Measurements from ENCODE around the gene KIF18A. TPM values are rescaled to one million over a fixed set of nuclear protein-coding genes. Genes with fewer than 3 reads are reported as not detected.
"Not testable (repeated sequence)": the region's sequence is repeated elsewhere in the genome, so short reads cannot be mapped to it uniquely, and the experiment has no call there.

KIF18A gene
- total RNA-seq, 1 donor from 2014 or later: 14.7 TPM

- H3K4me3 Mint-ChIP-seq: no peak overlapping the region
- no peak overlapping the region for H3K27ac Mint-ChIP-seq
- H3K9me3 Mint-ChIP-seq: peaks cover 4% of the 10 kb centered on the region
- TF ChIP-seq CTCF (IDR thresholded peaks at IDR 0.05; ENCODE audit: unreplicated experiment): no peak
- H3K27me3 Mint-ChIP-seq (ENCODE audit: low read depth): no peaks in the 10 kb centered on the region
- peaks cover 12% of the 10 kb centered on the region for H3K4me1 Mint-ChIP-seq
- H3K36me3 Mint-ChIP-seq: peaks cover 4% of the 10 kb centered on the region
- no peak for DNase-seq (ENCODE audit: low spot score in 2 of 2, unreplicated experiment in 2 of 2)
Measured at GRCh38 chr11:28098257-28098656, 9.7 kb downstream of the KIF18A start.

- no peaks in the 10 kb centered on the region for H3K4me1 Mint-ChIP-seq
- peaks cover 2% of the 10 kb centered on the region for H3K36me3 Mint-ChIP-seq
- no peak overlapping the region for H3K27ac Mint-ChIP-seq
- H3K4me3 Mint-ChIP-seq: no peak overlapping the region
- no peak for DNase-seq (ENCODE audit: low spot score in 2 of 2, unreplicated experiment in 2 of 2)
- no peaks in the 10 kb centered on the region for H3K9me3 Mint-ChIP-seq
- TF ChIP-seq CTCF (IDR thresholded peaks at IDR 0.05; ENCODE audit: unreplicated experiment): no peak
- no peaks in the 10 kb centered on the region for H3K27me3 Mint-ChIP-seq (ENCODE audit: low read depth)
Measured at GRCh38 chr11:28092786-28093185, 15.2 kb downstream of the KIF18A start.

- Mint-ChIP-seq H3K9me3 (no peaks in the 10 kb centered on the region), H3K4me3 (no peak overlapping the region), H3K4me1 (no peaks in the 10 kb centered on the region), H3K36me3 (peaks cover 10% of the 10 kb centered on the region), H3K27me3 (ENCODE audit: low read depth) (no peaks in the 10 kb centered on the region), H3K27ac (no peak overlapping the region)
- TF ChIP-seq CTCF (IDR thresholded peaks at IDR 0.05; ENCODE audit: unreplicated experiment): no peak
- no peak for DNase-seq (ENCODE audit: low spot score in 2 of 2, unreplicated experiment in 2 of 2)
Measured at GRCh38 chr11:28090052-28090749, 17.8 kb downstream of the KIF18A start.

GRCh38 chr11:28089378-28089777, 18.6 kb downstream of the KIF18A start:
- no peak for DNase-seq (ENCODE audit: low spot score in 2 of 2, unreplicated experiment in 2 of 2)
- no peak overlapping the region for H3K27ac Mint-ChIP-seq
- H3K9me3 Mint-ChIP-seq: no peaks in the 10 kb centered on the region
- no peak overlapping the region for H3K4me3 Mint-ChIP-seq
- H3K36me3 Mint-ChIP-seq: peaks cover 10% of the 10 kb centered on the region
- H3K4me1 Mint-ChIP-seq: no peaks in the 10 kb centered on the region
- H3K27me3 Mint-ChIP-seq (ENCODE audit: low read depth): no peaks in the 10 kb centered on the region
- no peak for TF ChIP-seq CTCF (IDR thresholded peaks at IDR 0.05; ENCODE audit: unreplicated experiment)

GRCh38 chr11:28087693-28088092, 20.3 kb downstream of the KIF18A start:
- not testable (repeated sequence) for H3K9me3 Mint-ChIP-seq; H3K4me1 Mint-ChIP-seq; H3K27me3 Mint-ChIP-seq (ENCODE audit: low read depth); H3K4me3 Mint-ChIP-seq; H3K36me3 Mint-ChIP-seq; DNase-seq (ENCODE audit: low spot score in 2 of 2, unreplicated experiment in 2 of 2); H3K27ac Mint-ChIP-seq

- H3K9me3 Mint-ChIP-seq; H3K27ac Mint-ChIP-seq; DNase-seq (ENCODE audit: low spot score in 2 of 2, unreplicated experiment in 2 of 2); H3K27me3 Mint-ChIP-seq (ENCODE audit: low read depth); H3K4me3 Mint-ChIP-seq; H3K4me1 Mint-ChIP-seq: not testable (repeated sequence)
- H3K36me3 Mint-ChIP-seq: peaks cover 10% of the 10 kb centered on the region
Measured at GRCh38 chr11:28087192-28087591, 20.8 kb downstream of the KIF18A start.

GRCh38 chr11:28086569-28086968, 21.4 kb downstream of the KIF18A start:
- no peak for DNase-seq (ENCODE audit: low spot score in 2 of 2, unreplicated experiment in 2 of 2)
- Mint-ChIP-seq H3K36me3 (peaks cover 16% of the 10 kb centered on the region), H3K4me3 (no peak overlapping the region), H3K4me1 (no peaks in the 10 kb centered on the region), H3K9me3 (no peaks in the 10 kb centered on the region), H3K27me3 (ENCODE audit: low read depth) (no peaks in the 10 kb centered on the region), H3K27ac (no peak overlapping the region)
- TF ChIP-seq CTCF (IDR thresholded peaks at IDR 0.05; ENCODE audit: unreplicated experiment): no peak

Data from mesothelial cell of epicardium (in vitro differentiated cells).